Tibial nerve (tissue), 4 donors: Measurements from ENCODE around the gene AGK. TPM values are rescaled to one million over a fixed set of nuclear protein-coding genes. Genes with fewer than 3 reads are reported as not detected.

ENCODE experiments used
- DNase-seq, 2 donors: peaks; one replicate each; pipeline ENCODE4 v3.0.0-alpha.2; 2019; ENCODE audit warnings: low spot score in 2 of 2
- H3K27ac ChIP-seq, 4 donors: fragments of 200-600 bp; sonication (generic) in 3 of 4; one replicate each; pipeline ENCODE4 v1.5.1; 2017 to 2019; ENCODE audit warnings: mild to moderate bottlenecking in 1 of 4
- H3K27me3 ChIP-seq, 2 donors: fragments of 200-600 bp; sonication (generic) in 1 of 2; one replicate each; pipeline versions ENCODE4 v1.5.1 to v1.6.0; 2017 to 2019
- H3K36me3 ChIP-seq, 3 donors: fragments of 200-600 bp; sonication (generic); one replicate each; pipeline ENCODE4 v1.5.1; 2018 to 2019
- H3K4me1 ChIP-seq, 4 donors: fragments of 200-600 bp; sonication (generic) in 3 of 4; one replicate each; pipeline ENCODE4 v1.5.1; 2017 to 2019
- H3K4me3 ChIP-seq, 4 donors: fragments of 200-600 bp; sonication (generic) in 3 of 4; one replicate each; pipeline ENCODE4 v1.5.1; 2017 to 2019; ENCODE audit warnings: mild to moderate bottlenecking in 1 of 4, moderate library complexity in 1 of 4
- H3K9me3 ChIP-seq, 4 donors: fragments of 200-600 bp; sonication (generic) in 3 of 4; one replicate each; pipeline ENCODE4 v1.5.1; 2017 to 2019
- CTCF ChIP-seq, 5 experiments: fragments of 200-600 bp in 3 of 5; fragments of 450-650 bp in 2 of 5; sonication (generic) in 3 of 5; IDR thresholded peaks; one replicate each; pipeline ENCODE4 v1.5.1; 2016 to 2019; ENCODE audit warnings: antibody characterized with exemption in 5 of 5, mild to moderate bottlenecking in 3 of 5, moderate library complexity in 2 of 5
- EP300 ChIP-seq, 2 donors: sonication (generic); formaldehyde crosslinking; IDR thresholded peaks; one replicate each; pipeline ENCODE4 v1.6.1; 2017; ENCODE audit warnings: antibody characterized with exemption in 2 of 2, mild to moderate bottlenecking in 1 of 2
- POLR2A ChIP-seq, 2 donors: fragments of 450-650 bp; IDR thresholded peaks; one replicate each; pipeline ENCODE4 v1.6.1; 2017; ENCODE audit warnings: antibody characterized with exemption in 2 of 2, mild to moderate bottlenecking in 2 of 2, moderate library complexity in 2 of 2
- WGBS, 2 donors: methylation state at CpG; one replicate each; pipeline ENCODE4 v1.1.5; 2018; 5-methylcytosine and 5-hydroxymethylcytosine counted together
- total RNA-seq, 4 donors: library from RNA; depleted of rRNA; stranded (reverse); fragments of >200 nt; gene quantifications; one replicate each; pipeline ENCODE4 v1.1.0, GENCODE V29; 2016

Gene AGK
- total RNA-seq, 4 donors from 2014 or later: 16.4 to 45.9 (median 26.3) TPM

DNA sequence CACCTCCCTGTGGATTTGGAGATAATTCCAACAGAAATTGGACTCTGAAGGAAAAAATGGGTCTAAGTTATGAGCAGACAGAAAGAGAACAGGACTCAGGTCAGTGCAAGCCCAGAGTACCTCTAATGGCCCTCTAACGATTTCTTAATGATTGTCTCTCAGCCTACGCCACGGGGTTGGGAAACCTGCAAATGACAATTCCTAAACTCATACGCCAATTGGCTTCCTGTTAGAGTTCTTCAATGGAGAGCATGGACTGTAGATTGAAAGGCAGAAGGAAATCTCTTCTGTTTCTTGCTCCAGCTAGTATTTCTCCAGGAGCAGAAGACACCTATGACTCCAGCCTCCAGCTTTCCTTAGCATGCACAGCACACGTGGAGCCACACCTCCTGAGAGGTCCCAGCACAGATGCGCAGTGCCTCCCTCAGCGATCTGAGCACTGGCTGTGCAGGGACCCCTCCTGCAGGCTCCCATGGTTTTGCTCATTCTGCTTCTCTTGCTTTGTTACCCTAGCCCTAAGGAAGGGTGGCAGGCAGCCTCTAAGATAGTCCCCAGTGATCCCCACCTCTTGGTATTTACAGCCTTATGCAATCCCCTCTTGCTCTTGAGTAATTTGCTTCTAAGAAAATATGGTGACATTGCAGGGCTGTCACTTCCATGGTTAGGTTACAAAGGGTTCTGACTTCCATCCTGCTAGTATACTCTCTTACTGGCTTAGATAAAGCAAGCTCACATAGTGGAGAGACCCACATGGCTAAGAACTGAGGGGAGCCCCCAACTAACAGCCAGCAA, 120.7 kb downstream of the AGK start:
- no peaks in the 10 kb centered on the region for H3K27me3 ChIP-seq
- no peak for DNase-seq
- H3K27ac ChIP-seq: no peak overlapping the region
- no peak overlapping the region for H3K4me3 ChIP-seq
- 91 to 97% methylated on average over 7 of the region's 7 CpGs for WGBS, 2 donors
- H3K9me3 ChIP-seq: no peaks in the 10 kb centered on the region
- no peak for TF ChIP-seq POLR2A (IDR thresholded peaks at IDR 0.05)
- no peak for TF ChIP-seq CTCF (IDR thresholded peaks at IDR 0.05)
- no peak for TF ChIP-seq EP300 (IDR thresholded peaks at IDR 0.05)
- peaks cover 0 to 43% (median 5%) of the 10 kb centered on the region in 3 donors for H3K36me3 ChIP-seq
- H3K4me1 ChIP-seq: peaks cover 0 to 4% (median 0%) of the 10 kb centered on the region in 4 donors

GRCh38 chr7:141673346-141673745, 122.1 kb downstream of the AGK start:
- Histone ChIP-seq H3K36me3 (peaks cover 0 to 39% (median 5%) of the 10 kb centered on the region in 3 donors), H3K27ac (peak overlapping the region in 1 of 4 donors; percentile 19), H3K4me1 (peaks cover 0 to 4% (median 0%) of the 10 kb centered on the region in 4 donors), H3K9me3 (no peaks in the 10 kb centered on the region), H3K27me3 (no peaks in the 10 kb centered on the region), H3K4me3 (no peak overlapping the region)
- 93 to 94% methylated on average over 3 of the region's 3 CpGs for WGBS, 2 donors
- no peak for DNase-seq
- TF ChIP-seq CTCF (IDR thresholded peaks at IDR 0.05): no peak
- no peak for TF ChIP-seq POLR2A (IDR thresholded peaks at IDR 0.05)
- no peak for TF ChIP-seq EP300 (IDR thresholded peaks at IDR 0.05)

- no peaks in the 10 kb centered on the region for H3K27me3 ChIP-seq
- TF ChIP-seq CTCF (IDR thresholded peaks at IDR 0.05) (no peak), POLR2A (IDR thresholded peaks at IDR 0.05) (no peak), EP300 (IDR thresholded peaks at IDR 0.05) (no peak)
- peaks cover 0 to 4% (median 0%) of the 10 kb centered on the region in 4 donors for H3K4me1 ChIP-seq
- H3K4me3 ChIP-seq: no peak overlapping the region
- DNase-seq: no peak
- H3K36me3 ChIP-seq: peaks cover 0 to 33% (median 5%) of the 10 kb centered on the region in 3 donors
- H3K9me3 ChIP-seq: no peaks in the 10 kb centered on the region
- 53 to 61% methylated on average over 5 of the region's 5 CpGs for WGBS, 2 donors
- peak overlapping the region in 1 of 4 donors; percentile 54 for H3K27ac ChIP-seq
These were observed 123.0 kb downstream of the AGK start for GRCh38 chr7:141674171-141674671.

- peaks cover 0 to 34% (median 5%) of the 10 kb centered on the region in 3 donors for H3K36me3 ChIP-seq
- H3K4me1 ChIP-seq: peaks cover 0 to 4% (median 0%) of the 10 kb centered on the region in 4 donors
- 45 to 49% methylated on average over 4 of the region's 4 CpGs for WGBS, 2 donors
- TF ChIP-seq CTCF (IDR thresholded peaks at IDR 0.05) (peak in 3 of 5 experiments; percentile 12 to 30 (median 27)), POLR2A (IDR thresholded peaks at IDR 0.05) (no peak), EP300 (IDR thresholded peaks at IDR 0.05) (no peak)
- H3K9me3 ChIP-seq: no peaks in the 10 kb centered on the region
- no peak for DNase-seq
- no peaks in the 10 kb centered on the region for H3K27me3 ChIP-seq
- no peak overlapping the region for H3K4me3 ChIP-seq
- peak overlapping the region in 2 of 4 donors; percentile 10 to 54 for H3K27ac ChIP-seq
These were observed 123.5 kb downstream of the AGK start for GRCh38 chr7:141674702-141675101.
